Fibroblast of lung (primary cell): ENCODE data around the gene POLK. TPM values are rescaled to one million over a fixed set of nuclear protein-coding genes. Genes with fewer than 3 reads are reported as not detected.

Experiments used
- DNase-seq, 2 donors: peaks; one replicate each; pipeline versions ENCODE4 v3.0.0 to v3.0.0-alpha.2; 2010; ENCODE audit warnings: low read depth in 2 of 2
- H2AFZ ChIP-seq: 2 replicates; pipeline ENCODE4 v1.5.1; 2012; ENCODE audit warnings: low read length, control low read depth, inconsistent platforms
- H3K27ac ChIP-seq: 2 replicates; pipeline ENCODE4 v1.5.1; 2011; ENCODE audit warnings: low read length, control low read depth; ENCODE audit not compliant: insufficient read depth
- H3K27me3 ChIP-seq: 2 replicates; pipeline ENCODE4 v1.5.1; 2011; ENCODE audit warnings: mild to moderate bottlenecking, low read length; ENCODE audit not compliant: control insufficient read depth, insufficient read depth
- H3K36me3 ChIP-seq: 2 replicates; pipeline ENCODE4 v1.5.1; 2011; ENCODE audit warnings: low read length; ENCODE audit not compliant: control insufficient read depth, insufficient read depth
- H3K4me1 ChIP-seq: 2 replicates; pipeline ENCODE4 v1.5.1; 2011; ENCODE audit warnings: low read length; ENCODE audit not compliant: control insufficient read depth, insufficient read depth; ENCODE audit errors: extremely low read depth
- H3K4me2 ChIP-seq: 2 replicates; pipeline ENCODE4 v1.5.1; 2011; ENCODE audit warnings: low read length, control low read depth; ENCODE audit not compliant: insufficient read depth; ENCODE audit errors: extremely low read depth
- H3K4me3 ChIP-seq, 4 experiments: fragments of 200-600 bp in 1 of 4; sonication (generic) in 1 of 4; replicated peaks in 1 of 4; 2 replicates each; pipeline ENCODE4 v1.5.1; 2011 to 2016; ENCODE audit warnings: low read length in 4 of 4, low read depth in 3 of 4, mild to moderate bottlenecking in 3 of 4, control low read depth in 2 of 4, inconsistent platforms in 1 of 4, mixed read lengths in 1 of 4; ENCODE audit not compliant: insufficient read depth in 1 of 4; ENCODE audit errors: control extremely low read depth in 1 of 4
- H3K79me2 ChIP-seq: 2 replicates; pipeline ENCODE4 v1.5.1; 2012; ENCODE audit warnings: mild to moderate bottlenecking, low read length, inconsistent platforms; ENCODE audit not compliant: control insufficient read depth, insufficient read depth
- H3K9ac ChIP-seq: 2 replicates; pipeline ENCODE4 v1.5.1; 2011; ENCODE audit warnings: mild to moderate bottlenecking, low read length, control low read depth; ENCODE audit not compliant: insufficient read depth
- H3K9me3 ChIP-seq: 2 replicates; pipeline ENCODE4 v1.5.1; 2012; ENCODE audit warnings: low read depth, low read length; ENCODE audit not compliant: control insufficient read depth, insufficient read depth
- H4K20me1 ChIP-seq: 2 replicates; pipeline ENCODE4 v1.5.1; 2011; ENCODE audit warnings: low read length; ENCODE audit not compliant: control insufficient read depth, insufficient read depth; ENCODE audit errors: extremely low read depth
- EZH2 ChIP-seq: IDR thresholded peaks from 2 replicates; pipeline ENCODE4 v1.5.1; 2012; ENCODE audit warnings: low read length, control low read depth, mild to moderate bottlenecking; ENCODE audit errors: missing control alignments
- polyA plus RNA-seq, 2 donors: library from polyadenylated mRNA; depleted of rRNA in 1 of 2; stranded (reverse) in 1 of 2; unstranded in 1 of 2; fragments of >200 nt; gene quantifications; 2 replicates each; pipeline ENCODE4 v1.2.1, GENCODE V29; 2011 to 2012; ENCODE audit warnings: missing spikeins in 1 of 2
- total RNA-seq: library from RNA; depleted of rRNA; stranded (reverse); fragments of >200 nt; gene quantifications from 2 replicates; pipeline ENCODE4 v1.2.1, GENCODE V29; 2014
- TF ChIP-seq, protein P1 (sequence below), 2 donors: IDR thresholded peaks in 1 of 2; conservative IDR thresholded peaks in 1 of 2; 1 replicate in 1 of 2; 2 replicates in 1 of 2; pipeline ENCODE4 v1.5.1; 2011 to 2012; ENCODE audit warnings: low read length in 2 of 2, control low read depth in 1 of 2, inconsistent platforms in 1 of 2, low read depth in 1 of 2, mild to moderate bottlenecking in 1 of 2

Gene POLK
- total and polyA plus RNA-seq, 2 donors (not counting 1 experiment from before 2014, with no cell fraction given) = 32.0 to 44.9 TPM

DNA sequence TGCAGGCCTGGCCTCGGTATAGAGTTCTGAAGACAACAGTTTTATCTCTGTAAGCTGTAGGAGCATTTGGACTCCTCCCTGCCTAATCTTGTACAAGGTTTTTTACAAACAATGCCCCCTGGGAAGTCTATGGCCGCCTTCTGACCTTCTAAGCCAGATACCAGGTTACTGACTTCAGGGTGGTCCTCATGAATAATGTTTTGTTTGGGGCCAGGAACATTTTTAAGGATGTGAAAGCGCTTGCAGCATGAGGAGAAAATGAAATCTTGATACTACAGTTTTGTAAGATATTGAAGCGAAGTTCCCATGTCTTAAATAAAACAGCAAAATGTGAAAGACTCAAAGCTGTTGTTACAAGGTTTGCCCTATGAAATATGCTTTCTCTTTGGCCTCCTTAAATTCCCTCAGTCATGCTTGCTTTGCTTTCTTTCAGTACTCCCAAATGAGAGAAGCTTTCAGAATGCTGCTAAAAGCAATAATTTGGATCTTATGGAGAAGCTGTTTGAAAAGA is 104.7 kb downstream of the POLK start:
- Histone ChIP-seq H3K4me3 (no peak overlapping the region), H3K4me1 (peaks cover 3% of the 10 kb centered on the region), H3K79me2 (no peaks in the 10 kb centered on the region), H3K9me3 (no peaks in the 10 kb centered on the region), H3K27me3 (no peaks in the 10 kb centered on the region), H2AFZ (no peak overlapping the region), H3K27ac (no peak overlapping the region), H3K4me2 (no peak overlapping the region), H3K36me3 (no peaks in the 10 kb centered on the region), H4K20me1 (no peaks in the 10 kb centered on the region), H3K9ac (no peak overlapping the region)
- no peak for DNase-seq
- TF ChIP-seq, protein P1, sequence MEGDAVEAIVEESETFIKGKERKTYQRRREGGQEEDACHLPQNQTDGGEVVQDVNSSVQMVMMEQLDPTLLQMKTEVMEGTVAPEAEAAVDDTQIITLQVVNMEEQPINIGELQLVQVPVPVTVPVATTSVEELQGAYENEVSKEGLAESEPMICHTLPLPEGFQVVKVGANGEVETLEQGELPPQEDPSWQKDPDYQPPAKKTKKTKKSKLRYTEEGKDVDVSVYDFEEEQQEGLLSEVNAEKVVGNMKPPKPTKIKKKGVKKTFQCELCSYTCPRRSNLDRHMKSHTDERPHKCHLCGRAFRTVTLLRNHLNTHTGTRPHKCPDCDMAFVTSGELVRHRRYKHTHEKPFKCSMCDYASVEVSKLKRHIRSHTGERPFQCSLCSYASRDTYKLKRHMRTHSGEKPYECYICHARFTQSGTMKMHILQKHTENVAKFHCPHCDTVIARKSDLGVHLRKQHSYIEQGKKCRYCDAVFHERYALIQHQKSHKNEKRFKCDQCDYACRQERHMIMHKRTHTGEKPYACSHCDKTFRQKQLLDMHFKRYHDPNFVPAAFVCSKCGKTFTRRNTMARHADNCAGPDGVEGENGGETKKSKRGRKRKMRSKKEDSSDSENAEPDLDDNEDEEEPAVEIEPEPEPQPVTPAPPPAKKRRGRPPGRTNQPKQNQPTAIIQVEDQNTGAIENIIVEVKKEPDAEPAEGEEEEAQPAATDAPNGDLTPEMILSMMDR (conservative IDR thresholded peaks at IDR 0.05 in 1 of 2, IDR thresholded peaks at IDR 0.05 in 1 of 2; ENCODE audit: low read depth in 1 of 2, low read length in 2 of 2) = no peak
- TF ChIP-seq EZH2 = no peak

DNA sequence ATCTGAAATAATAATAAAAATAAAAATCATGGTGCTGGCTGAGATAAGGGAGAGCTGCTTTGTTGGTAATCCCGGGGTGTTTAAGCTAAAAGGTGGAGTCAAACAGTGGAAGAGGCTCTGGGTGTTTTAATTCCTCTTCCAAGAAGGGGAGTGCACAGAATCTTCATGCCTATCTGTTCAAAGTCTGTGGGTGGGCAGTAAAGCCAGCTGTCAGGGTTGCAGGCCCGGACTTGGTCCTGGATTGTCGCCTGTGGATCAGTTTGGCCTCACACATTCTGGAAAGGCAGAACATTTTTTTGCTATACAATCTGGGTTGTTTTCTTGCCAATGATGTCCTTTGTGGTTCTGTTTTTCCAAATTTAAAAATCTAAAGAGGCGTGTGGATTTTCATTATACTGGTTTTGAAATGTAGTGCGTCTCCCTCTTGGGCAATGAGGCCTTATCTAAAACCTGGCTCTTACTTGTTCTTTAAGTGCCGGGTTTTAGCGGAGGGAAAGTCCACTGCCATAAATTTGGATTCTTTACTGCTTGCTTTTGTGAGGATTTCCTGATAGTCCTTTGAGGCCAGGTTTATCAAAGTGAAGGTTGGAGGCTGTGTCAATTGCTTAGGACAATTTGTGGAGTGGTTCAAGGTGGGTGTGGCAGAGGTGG is 105.4 kb downstream of the POLK start:
- H3K27ac ChIP-seq = no peak overlapping the region
- H3K4me3 ChIP-seq = no peak overlapping the region
- DNase-seq = no peak
- no peak overlapping the region for H3K9ac ChIP-seq
- H3K36me3 ChIP-seq = no peaks in the 10 kb centered on the region
- H2AFZ ChIP-seq = no peak overlapping the region
- no peaks in the 10 kb centered on the region for H3K27me3 ChIP-seq
- H3K4me1 ChIP-seq = peaks cover 3% of the 10 kb centered on the region
- no peak overlapping the region for H3K4me2 ChIP-seq
- TF ChIP-seq, protein P1 (conservative IDR thresholded peaks at IDR 0.05 in 1 of 2, IDR thresholded peaks at IDR 0.05 in 1 of 2; ENCODE audit: low read depth in 1 of 2, low read length in 2 of 2) = no peak
- no peak for TF ChIP-seq EZH2
- H4K20me1 ChIP-seq = no peaks in the 10 kb centered on the region
- H3K9me3 ChIP-seq = no peaks in the 10 kb centered on the region
- H3K79me2 ChIP-seq = no peaks in the 10 kb centered on the region

DNA sequence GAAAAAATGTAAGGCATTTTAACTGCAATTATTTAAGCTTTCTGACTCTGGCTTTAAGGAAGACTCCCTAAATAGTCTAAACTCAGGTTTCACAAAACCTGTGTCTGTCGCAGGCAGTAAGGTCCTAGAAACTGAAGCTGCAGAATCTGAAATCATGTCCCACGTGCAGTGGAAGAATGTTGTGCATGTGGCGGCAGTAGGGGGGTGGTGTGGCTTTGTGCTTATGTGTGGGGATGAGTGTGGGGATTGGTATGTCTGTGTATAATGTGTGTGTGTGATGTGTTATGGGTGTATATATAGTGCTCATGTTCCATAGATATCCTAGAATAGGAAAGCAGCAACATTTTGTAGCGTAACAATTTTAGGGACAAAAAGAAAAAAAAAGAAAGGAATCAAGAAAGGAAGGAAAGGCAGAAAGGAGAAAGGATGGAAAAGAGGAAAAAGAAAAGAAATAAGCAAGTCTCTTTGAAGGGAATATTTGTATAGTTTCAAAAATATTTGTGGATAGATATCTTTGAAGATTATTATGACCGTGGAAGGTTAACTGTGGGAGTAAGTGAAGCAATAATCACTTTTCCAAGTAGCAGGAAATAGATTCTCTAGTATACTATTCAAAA is 106.2 kb downstream of the POLK start:
- Histone ChIP-seq H3K4me2 (no peak overlapping the region), H3K9ac (no peak overlapping the region), H3K27ac (no peak overlapping the region)

More for the DNA sequence above, 106.2 kb downstream of the POLK start:
- DNase-seq = peak in 1 of 2 donors; percentile 88
- Histone ChIP-seq H2AFZ (no peak overlapping the region), H3K4me1 (peaks cover 3% of the 10 kb centered on the region), H3K79me2 (no peaks in the 10 kb centered on the region), H3K27me3 (no peaks in the 10 kb centered on the region), H3K9me3 (no peaks in the 10 kb centered on the region), H4K20me1 (no peaks in the 10 kb centered on the region), H3K36me3 (no peaks in the 10 kb centered on the region), H3K4me3 (no peak overlapping the region)
- TF ChIP-seq, protein P1 (conservative IDR thresholded peaks at IDR 0.05 in 1 of 2, IDR thresholded peaks at IDR 0.05 in 1 of 2; ENCODE audit: low read depth in 1 of 2, low read length in 2 of 2) = no peak
- no peak for TF ChIP-seq EZH2
